ENCODE measurements around the gene RUVBL1.
"Not testable (repeated sequence)": the region's sequence is repeated elsewhere in the genome, so short reads cannot be mapped to it uniquely, and the experiment has no call there.

RUVBL1 gene

GRCh38 chr3:128123538-128124368, at the start of gene RUVBL1:
RUVBL1 (minus strand) TSS chr3:128123812; CDS start chr3:128123724, 88 bp downstream.
- peak; percentile 99 for DNase-seq

- DNase-seq = no peak
These were observed 49.6 kb upstream of the RUVBL1 start for GRCh38 chr3:128173200-128173599.

GRCh38 chr3:128170866-128171516, 47.4 kb upstream of the RUVBL1 start:
- DNase-seq = peak; percentile 62

GRCh38 chr3:128168836-128169235, 45.2 kb upstream of the RUVBL1 start:
- DNase-seq = no peak

- DNase-seq = no peak
These were observed 44.5 kb upstream of the RUVBL1 start for GRCh38 chr3:128167973-128168674.

- DNase-seq = no peak
These were observed 44.0 kb upstream of the RUVBL1 start for GRCh38 chr3:128167646-128167972.

- DNase-seq = no peak
These were observed 43.4 kb upstream of the RUVBL1 start for GRCh38 chr3:128166971-128167453.

- DNase-seq = no peak
These were observed 39.8 kb upstream of the RUVBL1 start for GRCh38 chr3:128163432-128163831.

- DNase-seq = no peak
These were observed 37.0 kb upstream of the RUVBL1 start for GRCh38 chr3:128160661-128161060.

- no peak for DNase-seq
These were observed 32.2 kb upstream of the RUVBL1 start for GRCh38 chr3:128155616-128156360.

- DNase-seq = not testable (repeated sequence)
These were observed 30.7 kb upstream of the RUVBL1 start for GRCh38 chr3:128154354-128154753.

- peak; percentile 70 for DNase-seq
These were observed 29.8 kb upstream of the RUVBL1 start, which contains the start of gene EEFSEC for GRCh38 chr3:128153156-128154041. EEFSEC (plus strand) TSS chr3:128153481; CDS start chr3:128153508, 27 bp downstream.

- no peak for DNase-seq
These were observed 29.0 kb upstream of the RUVBL1 start for GRCh38 chr3:128152419-128153155.

- DNase-seq = no peak
These were observed 28.2 kb upstream of the RUVBL1 start for GRCh38 chr3:128151758-128152274.

GRCh38 chr3:128149650-128150049, 26.0 kb upstream of the RUVBL1 start:
- no peak for DNase-seq

GRCh38 chr3:128146201-128146600, 22.6 kb upstream of the RUVBL1 start:
- DNase-seq = no peak

- DNase-seq = no peak
These were observed 21.7 kb upstream of the RUVBL1 start for GRCh38 chr3:128145279-128145678.

- DNase-seq = no peak
These were observed 21.0 kb upstream of the RUVBL1 start for GRCh38 chr3:128144512-128145187.

- no peak for DNase-seq
These were observed 19.9 kb upstream of the RUVBL1 start for GRCh38 chr3:128143496-128143895.

- peak; percentile 22 for DNase-seq
These were observed 9.8 kb upstream of the RUVBL1 start for GRCh38 chr3:128133273-128133883.
